Muscle layer of duodenum (tissue), 2 donors: ENCODE results near the gene PSD2.

ENCODE experiments used
- H3K27ac ChIP-seq: one replicate; pipeline ENCODE4 v1.7.0; 2013; ENCODE audit warnings: mild to moderate bottlenecking, low read length
- H3K27me3 ChIP-seq: one replicate; pipeline ENCODE4 v1.7.0; 2013; ENCODE audit warnings: low read depth, mild to moderate bottlenecking, control low read depth, low read length
- H3K36me3 ChIP-seq, 2 donors: one replicate each; pipeline ENCODE4 v1.7.0; 2013; ENCODE audit warnings: low read length in 2 of 2, control low read depth in 1 of 2, mild to moderate bottlenecking in 1 of 2; ENCODE audit not compliant: insufficient read depth in 2 of 2, control insufficient read depth in 1 of 2
- H3K4me1 ChIP-seq, 2 donors: one replicate each; pipeline ENCODE4 v1.7.0; 2013; ENCODE audit warnings: low read length in 2 of 2, mild to moderate bottlenecking in 2 of 2, control low read depth in 1 of 2, moderate library complexity in 1 of 2; ENCODE audit not compliant: insufficient read depth in 2 of 2, control insufficient read depth in 1 of 2
- H3K4me3 ChIP-seq, 2 donors: one replicate each; pipeline ENCODE4 v1.7.0; 2013; ENCODE audit warnings: low read length in 2 of 2, low read depth in 1 of 2, mild to moderate bottlenecking in 1 of 2
- H3K9me3 ChIP-seq, 2 donors: one replicate each; pipeline ENCODE4 v1.7.0; 2013; ENCODE audit warnings: low read length in 2 of 2, control low read depth in 1 of 2, mild to moderate bottlenecking in 1 of 2; ENCODE audit not compliant: control insufficient read depth in 1 of 2
- donor health status: healthy.

PSD2 gene

GRCh38 chr5:139765409-139766217 is 30.0 kb upstream of the PSD2 start:
- Histone ChIP-seq H3K9me3 (no peaks in the 10 kb centered on the region), H3K36me3 (no peaks in the 10 kb centered on the region), H3K4me1 (no peaks in the 10 kb centered on the region), H3K27ac (no peak overlapping the region), H3K27me3 (peaks cover 13% of the 10 kb centered on the region), H3K4me3 (peak overlapping the region; percentile 34 to 66)

- H3K4me3 ChIP-seq, result no peak overlapping the region
- H3K27ac ChIP-seq, result no peak overlapping the region
- H3K27me3 ChIP-seq, result peaks cover 13% of the 10 kb centered on the region
- no peaks in the 10 kb centered on the region for H3K4me1 ChIP-seq
- no peaks in the 10 kb centered on the region for H3K36me3 ChIP-seq
- H3K9me3 ChIP-seq, result no peaks in the 10 kb centered on the region
Measured at GRCh38 chr5:139767960-139768359, 27.6 kb upstream of the PSD2 start.

GRCh38 chr5:139768807-139769465 is 26.7 kb upstream of the PSD2 start:
- Histone ChIP-seq H3K27ac (no peak overlapping the region), H3K36me3 (no peaks in the 10 kb centered on the region), H3K4me1 (no peaks in the 10 kb centered on the region), H3K9me3 (no peaks in the 10 kb centered on the region), H3K4me3 (no peak overlapping the region), H3K27me3 (peaks cover 10% of the 10 kb centered on the region)

GRCh38 chr5:139769477-139769876 is 26.1 kb upstream of the PSD2 start:
- peaks cover 6% of the 10 kb centered on the region for H3K27me3 ChIP-seq
- H3K4me3 ChIP-seq, result no peak overlapping the region
- no peak overlapping the region for H3K27ac ChIP-seq
- no peaks in the 10 kb centered on the region for H3K4me1 ChIP-seq
- H3K9me3 ChIP-seq, result no peaks in the 10 kb centered on the region
- no peaks in the 10 kb centered on the region for H3K36me3 ChIP-seq

GRCh38 chr5:139770722-139771121 is 24.9 kb upstream of the PSD2 start:
- H3K9me3 ChIP-seq, result no peaks in the 10 kb centered on the region
- H3K4me3 ChIP-seq, result no peak overlapping the region
- no peaks in the 10 kb centered on the region for H3K27me3 ChIP-seq
- no peak overlapping the region for H3K27ac ChIP-seq
- no peaks in the 10 kb centered on the region for H3K4me1 ChIP-seq
- no peaks in the 10 kb centered on the region for H3K36me3 ChIP-seq

- H3K9me3 ChIP-seq, result no peaks in the 10 kb centered on the region
Measured at GRCh38 chr5:139772089-139772791, 23.4 kb upstream of the PSD2 start.

GRCh38 chr5:139772927-139773690 is 22.5 kb upstream of the PSD2 start:
- no peaks in the 10 kb centered on the region for H3K9me3 ChIP-seq
- H3K27me3 ChIP-seq, result no peaks in the 10 kb centered on the region
- no peaks in the 10 kb centered on the region for H3K4me1 ChIP-seq
- no peak overlapping the region for H3K4me3 ChIP-seq
- H3K27ac ChIP-seq, result no peak overlapping the region
- no peaks in the 10 kb centered on the region for H3K36me3 ChIP-seq

More at GRCh38 chr5:139772089-139772791, 23.4 kb upstream of the PSD2 start:
- Histone ChIP-seq H3K4me3 (no peak overlapping the region), H3K36me3 (no peaks in the 10 kb centered on the region), H3K27ac (no peak overlapping the region), H3K4me1 (no peaks in the 10 kb centered on the region), H3K27me3 (no peaks in the 10 kb centered on the region)

GRCh38 chr5:139774980-139775661 is 20.5 kb upstream of the PSD2 start:
- Histone ChIP-seq H3K4me3 (no peak overlapping the region), H3K27me3 (no peaks in the 10 kb centered on the region), H3K4me1 (no peaks in the 10 kb centered on the region), H3K9me3 (no peaks in the 10 kb centered on the region), H3K36me3 (no peaks in the 10 kb centered on the region), H3K27ac (no peak overlapping the region)

- H3K27me3 ChIP-seq, result no peaks in the 10 kb centered on the region
Measured at GRCh38 chr5:139775872-139776271, 19.7 kb upstream of the PSD2 start.

GRCh38 chr5:139776861-139777260 is 18.7 kb upstream of the PSD2 start:
- no peak overlapping the region for H3K4me3 ChIP-seq
- no peak overlapping the region for H3K27ac ChIP-seq
- no peaks in the 10 kb centered on the region for H3K9me3 ChIP-seq
- H3K27me3 ChIP-seq, result no peaks in the 10 kb centered on the region
- no peaks in the 10 kb centered on the region for H3K4me1 ChIP-seq
- no peaks in the 10 kb centered on the region for H3K36me3 ChIP-seq

More at GRCh38 chr5:139775872-139776271, 19.7 kb upstream of the PSD2 start:
- no peaks in the 10 kb centered on the region for H3K36me3 ChIP-seq
- no peak overlapping the region for H3K27ac ChIP-seq
- no peaks in the 10 kb centered on the region for H3K9me3 ChIP-seq
- no peaks in the 10 kb centered on the region for H3K4me1 ChIP-seq
- no peak overlapping the region for H3K4me3 ChIP-seq
